HL-60/S4 treated with phorbol 12-myristate 13-acetate at 8.2 ng/mL for 4 days and 3 days (cell line): Measurements from ENCODE around the gene TMEM138.
"Not testable (repeated sequence)": the region's sequence is repeated elsewhere in the genome, so short reads cannot be mapped to it uniquely, and the experiment has no call there.

Experiments
- in situ Hi-C: fragments of 300-500 bp; cut with MboI; formaldehyde crosslinking; loops from 2 replicates; pipeline ENCODE4 v1.15.0; 2022; ENCODE audit warnings: low sequenced_read_pairs

TMEM138 gene

GRCh38 chr11:61361237-61361740 is 885 bp upstream of the TMEM138 start:
- in situ Hi-C loops = no loop called here

- in situ Hi-C loops = no loop called here
Observed at GRCh38 chr11:61362542-61362875, 335 bp downstream of the TMEM138 start.

- in situ Hi-C loops = no loop called here
Observed at GRCh38 chr11:61364012-61364675, 2.0 kb downstream of the TMEM138 start.

- in situ Hi-C loops = no loop called here
Observed at GRCh38 chr11:61367406-61367805, 5.2 kb downstream of the TMEM138 start.

GRCh38 chr11:61368646-61369045 is 6.5 kb downstream of the TMEM138 start:
- in situ Hi-C loops = no loop called here

- in situ Hi-C loops = no loop called here
Observed at GRCh38 chr11:61369372-61370348, 7.5 kb downstream of the TMEM138 start.

- in situ Hi-C loops = no loop called here
Observed at GRCh38 chr11:61370349-61371005, 8.3 kb downstream of the TMEM138 start.

- in situ Hi-C loops = no loop called here
Observed at GRCh38 chr11:61372659-61373420, 10.7 kb downstream of the TMEM138 start.

- in situ Hi-C loops = no loop called here
Observed at GRCh38 chr11:61375761-61376108, 13.6 kb downstream of the TMEM138 start.

- in situ Hi-C loops = no loop called here
Observed at GRCh38 chr11:61377461-61378160, 15.4 kb downstream of the TMEM138 start.

- in situ Hi-C loops = no loop called here
Observed at GRCh38 chr11:61378713-61379313, 16.6 kb downstream of the TMEM138 start.

GRCh38 chr11:61380884-61381283 is 18.7 kb downstream of the TMEM138 start:
- in situ Hi-C loops = no loop called here

GRCh38 chr11:61383859-61384258 is 21.7 kb downstream of the TMEM138 start:
- in situ Hi-C loops = not testable (repeated sequence)

GRCh38 chr11:61384271-61385242 is 22.4 kb downstream of the TMEM138 start:
- in situ Hi-C loops = loop anchor here (5.0 kb wide), 1 partner anchor 47 kb away; no protein-coding TSS in a partner anchor

GRCh38 chr11:61390161-61390560 is 28.0 kb downstream of the TMEM138 start:
- in situ Hi-C loops = no loop called here

- in situ Hi-C loops = no loop called here
Observed at GRCh38 chr11:61392981-61393595, 30.9 kb downstream of the TMEM138 start.

GRCh38 chr11:61401173-61401572 is 39.0 kb downstream of the TMEM138 start:
- in situ Hi-C loops = no loop called here

- in situ Hi-C loops = no loop called here
Observed at GRCh38 chr11:61401573-61401972, 39.4 kb downstream of the TMEM138 start.
